NCI-H460 (cell line): ENCODE measurements around the gene ASIC1. TPM values are rescaled to one million over a fixed set of nuclear protein-coding genes. Genes with fewer than 3 reads are reported as not detected.
A peak's percentile ranks its signal among the peaks of the same experiment; 100 is the strongest.

Experiments
- DNase-seq: peaks from one replicate; pipeline ENCODE4 v3.0.0-alpha.2; 2016; ENCODE audit warnings: low read depth; ENCODE audit errors: extremely low read depth
- total RNA-seq: library from RNA; depleted of rRNA; stranded (reverse); fragments of >200 nt; shearing (Covaris generic); gene quantifications from 2 replicates; pipeline ENCODE4 v1.2.3, GENCODE V29; 2014

ASIC1 gene
- total RNA-seq, 1 experiment from 2014 or later: 6.0 TPM

DNA sequence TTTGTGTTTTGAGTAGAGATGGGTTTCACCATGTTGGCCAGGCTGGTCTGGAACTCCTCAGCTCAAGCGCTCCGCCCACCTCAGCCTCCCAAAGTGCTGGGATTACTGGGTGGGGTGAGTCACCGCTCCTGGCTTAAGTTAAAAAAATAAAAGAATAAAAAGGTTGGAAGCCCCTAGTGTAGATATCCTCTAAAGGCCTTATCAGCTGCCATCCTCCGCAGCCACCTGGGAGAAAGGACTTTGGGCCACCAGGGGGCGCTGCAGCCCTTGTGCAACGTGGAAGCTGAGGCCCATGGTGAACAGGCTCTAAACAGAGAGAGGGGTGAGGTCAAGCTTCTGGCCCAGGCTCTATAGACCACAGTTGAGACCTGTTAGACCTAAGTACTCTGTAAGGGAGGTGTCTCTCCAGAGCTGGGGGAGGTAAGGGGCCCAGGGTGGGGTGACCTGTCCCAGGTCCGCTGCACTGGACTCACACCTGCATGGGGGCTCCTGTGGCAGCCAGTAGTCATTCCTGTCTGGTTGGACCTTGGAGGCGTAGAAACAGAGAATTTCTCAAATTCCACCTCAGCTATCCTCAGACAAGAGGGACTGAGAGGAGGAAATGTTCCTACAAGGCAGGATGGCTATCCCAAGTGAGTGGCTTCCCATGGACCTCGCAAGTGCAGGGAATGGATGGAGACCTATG, 18.1 kb upstream of the ASIC1 start:
- peak; percentile 69 for DNase-seq

DNA sequence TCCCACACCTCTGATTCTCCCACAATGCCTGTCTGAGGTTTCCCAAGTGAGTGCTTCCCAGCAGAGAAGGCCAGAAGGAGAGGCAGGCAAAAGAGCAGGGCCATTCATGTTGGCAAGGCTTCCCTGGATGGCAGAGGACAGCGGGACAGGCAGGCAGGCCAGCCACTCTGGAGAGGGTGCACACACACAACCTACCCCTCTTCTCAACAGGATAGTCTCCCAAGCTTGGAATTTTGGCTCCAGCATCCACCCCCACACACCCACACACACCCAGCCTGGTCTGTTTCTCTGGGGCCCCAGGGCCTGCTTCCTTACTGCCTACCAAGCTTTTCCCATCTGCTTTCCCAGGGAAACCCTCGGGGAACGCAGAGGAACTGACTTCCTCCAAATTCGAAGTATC, 16.7 kb upstream of the ASIC1 start:
- DNase-seq: no peak

GRCh38 chr12:50041062-50041860, 16.1 kb upstream of the ASIC1 start:
- DNase-seq: no peak

DNA sequence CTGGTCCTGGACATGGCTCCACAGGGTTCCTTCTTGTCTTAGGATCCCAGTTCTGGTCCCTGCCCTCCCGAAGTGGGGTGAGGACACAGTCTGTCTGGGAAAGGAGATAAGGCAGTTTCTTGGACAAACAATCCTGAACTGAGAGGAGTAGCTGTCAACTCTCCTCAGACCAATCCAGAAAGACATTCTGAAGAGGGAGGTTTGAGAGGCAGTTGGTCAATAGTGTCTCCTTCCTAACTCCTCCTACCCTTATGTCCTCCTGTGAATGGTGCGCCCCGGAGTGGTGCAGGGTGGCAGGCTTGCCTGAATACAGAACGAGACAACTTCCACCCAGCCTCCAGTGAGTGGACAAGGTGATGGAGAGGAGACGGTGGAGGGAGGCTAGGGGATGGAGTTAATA, 15.4 kb upstream of the ASIC1 start:
- no peak for DNase-seq

GRCh38 chr12:50042693-50043092, 14.7 kb upstream of the ASIC1 start:
- DNase-seq: no peak

DNA sequence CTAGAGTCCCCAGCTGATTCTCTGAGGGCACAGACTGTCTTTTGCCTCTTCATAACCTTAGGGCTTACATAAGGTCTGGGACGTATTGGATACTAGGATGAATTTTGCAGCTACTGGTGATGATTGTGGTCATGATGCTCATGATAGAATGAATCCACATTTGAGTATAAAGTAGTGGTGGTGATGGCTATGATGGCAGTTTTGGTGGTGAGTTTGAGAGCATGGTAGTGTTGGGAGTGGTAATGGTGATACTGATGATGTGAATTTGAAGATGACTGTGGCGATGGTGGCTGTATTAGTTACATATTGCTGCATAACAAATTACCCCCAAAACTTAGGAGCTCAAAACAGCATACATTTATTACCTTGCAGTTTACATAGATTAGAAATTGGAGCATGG, 14.1 kb upstream of the ASIC1 start:
- no peak for DNase-seq

- DNase-seq: no peak
Measured at GRCh38 chr12:50043854-50044253, 13.5 kb upstream of the ASIC1 start.

DNA sequence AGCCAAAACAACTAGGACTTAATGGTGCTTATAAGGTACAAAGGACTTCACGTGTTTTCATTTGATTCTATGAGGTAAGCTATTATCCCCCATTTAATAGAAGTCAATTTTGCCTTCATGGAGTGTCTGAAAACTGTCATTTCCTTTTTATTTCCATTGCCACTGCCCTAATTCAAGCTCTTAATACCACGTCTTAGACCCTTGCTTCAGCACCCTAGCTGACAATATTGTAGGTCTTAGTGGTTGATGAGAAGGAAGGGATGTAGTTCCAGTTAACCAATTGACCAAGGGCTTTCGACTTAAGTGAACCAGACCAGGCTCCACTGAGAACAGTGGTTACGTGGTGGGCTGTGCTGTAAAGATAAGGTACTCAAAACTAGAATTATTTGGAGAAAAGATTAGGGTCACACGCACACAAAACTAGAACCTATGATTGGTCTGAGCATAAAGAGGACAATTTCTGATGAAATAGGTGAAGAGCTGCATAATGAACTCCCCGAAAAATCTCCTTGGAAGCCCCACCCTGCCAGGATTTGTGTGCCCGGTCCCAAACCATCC, 9.6 kb upstream of the ASIC1 start:
- DNase-seq: no peak

GRCh38 chr12:50049254-50050118, 7.9 kb upstream of the ASIC1 start:
- no peak for DNase-seq

DNA sequence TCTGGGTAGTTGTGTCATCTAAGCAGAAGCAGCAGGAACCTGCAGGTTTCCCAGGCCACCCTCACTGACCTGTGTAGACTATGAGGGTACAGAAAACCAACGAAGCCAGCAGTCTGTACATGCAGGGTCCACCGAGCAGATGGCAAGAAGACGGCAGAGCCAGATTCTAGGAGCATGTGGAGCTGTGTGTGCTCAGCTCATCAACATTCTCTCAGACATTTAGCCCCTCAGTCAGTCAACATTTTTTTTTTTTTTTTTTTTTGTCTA, 7.3 kb upstream of the ASIC1 start:
- no peak for DNase-seq

GRCh38 chr12:50050410-50051098, 6.8 kb upstream of the ASIC1 start:
- no peak for DNase-seq

DNA sequence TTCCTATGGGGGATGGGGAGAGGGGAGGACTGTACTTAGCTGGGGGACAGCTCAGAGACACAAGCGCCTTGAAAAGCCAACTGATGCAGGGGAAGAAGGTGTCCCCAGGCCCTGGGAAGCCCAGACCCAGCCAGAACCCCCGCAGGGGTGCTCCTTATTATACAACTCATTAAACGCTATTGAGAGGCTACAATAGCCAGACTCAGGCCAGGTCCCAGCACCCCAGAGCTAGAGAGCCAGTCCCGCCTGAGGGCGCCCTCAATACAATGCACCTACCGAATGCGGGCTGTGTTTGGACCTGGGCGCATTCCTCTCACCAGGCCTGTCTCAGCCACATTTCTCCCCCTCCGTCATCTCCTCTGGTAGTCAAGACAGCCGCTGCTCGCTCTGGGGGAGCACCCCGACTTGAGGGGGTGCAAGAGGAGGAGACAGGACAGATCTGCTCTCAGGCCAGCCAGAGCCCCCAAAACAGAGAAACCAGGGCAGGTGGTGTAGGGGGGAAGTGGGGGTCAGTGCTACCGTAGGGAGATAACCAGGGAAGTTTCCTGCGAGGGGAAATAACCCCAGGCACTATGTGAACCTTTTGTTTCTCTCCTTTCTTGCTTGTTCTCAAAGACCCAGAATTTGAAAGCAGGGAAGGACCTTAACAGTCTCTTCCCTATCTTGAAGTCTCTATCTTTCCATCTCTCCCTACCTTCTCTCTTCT, 6.1 kb upstream of the ASIC1 start:
- no peak for DNase-seq

DNA sequence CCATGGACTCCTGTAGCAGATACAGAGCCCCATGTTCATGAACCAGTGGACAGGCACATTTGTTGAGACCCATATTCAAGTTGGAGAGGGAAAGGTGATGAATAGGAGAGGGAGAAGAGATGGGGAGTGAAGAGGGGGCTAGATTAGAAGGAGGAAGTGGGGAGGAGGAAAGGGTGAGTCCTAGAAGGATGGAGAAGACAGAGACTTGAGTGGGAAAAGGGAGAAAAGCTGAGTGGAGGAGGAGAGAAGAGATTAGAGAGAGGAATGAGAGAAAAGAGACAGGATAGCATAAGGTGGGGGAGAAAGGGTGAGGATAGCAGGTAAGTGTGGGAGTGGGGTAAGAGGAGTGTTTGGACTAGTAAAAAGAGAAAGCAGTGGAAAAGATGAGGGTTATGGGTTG, 4.9 kb upstream of the ASIC1 start:
- no peak for DNase-seq

DNA sequence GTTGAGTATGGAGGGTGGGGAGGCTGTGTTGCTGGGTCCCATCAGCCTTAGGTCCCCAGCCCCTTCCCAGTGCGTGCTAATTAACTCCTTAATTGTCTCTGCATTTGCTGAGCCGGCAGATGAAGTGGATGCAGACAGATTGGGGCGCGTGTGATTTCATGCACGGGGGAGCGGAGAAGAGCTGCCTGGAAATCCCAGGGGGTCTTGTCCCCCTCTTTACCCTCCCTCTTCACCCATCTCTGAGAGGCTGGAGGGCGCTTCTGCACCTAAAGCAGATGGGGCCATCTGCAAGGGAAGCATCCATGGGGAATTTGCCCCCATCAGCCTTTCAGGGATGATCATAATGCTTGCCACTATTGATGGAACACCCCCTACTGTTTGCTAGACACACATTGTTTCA, 4.4 kb upstream of the ASIC1 start:
- no peak for DNase-seq

GRCh38 chr12:50053583-50053982, 3.8 kb upstream of the ASIC1 start:
- DNase-seq: no peak

- peak; percentile 59 for DNase-seq
Measured at GRCh38 chr12:50055831-50056638, 1.4 kb upstream of the ASIC1 start.

- DNase-seq: no peak
Measured at GRCh38 chr12:50056639-50056976, 788 bp upstream of the ASIC1 start.

- no peak for DNase-seq
Measured at GRCh38 chr12:50057896-50058670, 687 bp downstream of the ASIC1 start.
